NCI-H748 (cell line): ENCODE data around the gene CNFN.

Source experiments
- DNase-seq: peaks from one replicate; lab custom pipeline; 2025; ENCODE audit not compliant: unreplicated experiment; lab: John Stamatoyannopoulos, UW

Gene CNFN

GRCh38 chr19:42410371-42410770 lies 20.3 kb upstream of the CNFN start:
- DNase-seq = no peak

DNA sequence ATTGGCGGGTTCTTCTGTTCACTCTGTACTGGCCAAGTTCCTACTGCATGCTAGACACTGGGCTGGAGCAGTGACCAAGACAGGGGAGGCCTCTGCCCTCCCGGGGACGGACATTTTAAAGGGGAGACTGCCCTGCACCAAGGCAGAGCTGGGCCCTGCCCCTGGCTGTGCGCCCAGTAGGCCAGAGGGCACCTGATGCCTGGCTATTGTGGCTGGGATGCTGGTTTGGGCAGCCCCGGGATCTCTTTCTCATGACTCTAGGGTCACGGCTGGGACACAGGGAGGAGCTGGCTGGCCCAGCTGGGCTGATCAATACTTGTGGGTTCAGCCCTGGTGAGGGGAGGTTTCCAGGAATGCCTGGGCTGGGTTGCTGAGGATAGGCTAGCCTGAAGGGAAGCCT lies 19.4 kb upstream of the CNFN start:
- no peak for DNase-seq

GRCh38 chr19:42407816-42408175 lies 17.7 kb upstream of the CNFN start:
- DNase-seq = no peak

DNA sequence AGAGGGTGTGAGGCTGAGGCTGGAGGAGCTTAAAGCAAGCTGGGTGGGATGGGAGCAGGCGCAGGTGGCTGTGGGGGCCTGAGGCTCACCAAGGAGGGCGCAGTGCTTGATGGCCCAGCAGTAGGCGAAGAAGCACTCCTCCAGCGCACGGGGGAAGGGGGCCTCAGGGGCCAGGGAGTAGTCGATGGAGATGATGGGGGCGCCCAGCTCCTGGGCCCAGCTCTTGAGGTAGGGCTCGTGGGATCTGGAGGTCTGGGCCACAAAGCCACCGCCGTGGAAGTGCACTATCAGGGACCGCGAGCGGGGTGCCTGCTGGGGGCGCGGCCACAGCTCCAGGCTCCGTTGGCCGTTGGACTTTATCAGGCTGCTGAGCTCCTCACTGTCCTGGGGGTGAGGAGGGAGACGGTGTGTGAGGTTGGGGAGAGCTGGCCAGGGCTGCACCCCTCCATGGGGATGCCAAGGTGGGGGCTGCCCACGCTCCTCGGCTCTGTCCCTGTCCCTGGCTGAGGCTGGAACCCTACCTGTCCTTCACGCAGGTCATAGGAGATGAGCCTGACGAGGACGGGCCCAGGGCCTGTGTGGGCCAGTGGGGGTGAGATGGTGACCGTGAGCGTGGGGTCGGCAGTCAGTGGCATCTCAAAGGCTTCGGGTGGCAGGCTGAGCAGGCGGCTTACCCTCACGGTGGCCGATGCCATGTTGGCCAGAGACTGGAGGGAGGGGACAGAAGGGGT lies 17.2 kb upstream of the CNFN start:
- DNase-seq = no peak

DNA sequence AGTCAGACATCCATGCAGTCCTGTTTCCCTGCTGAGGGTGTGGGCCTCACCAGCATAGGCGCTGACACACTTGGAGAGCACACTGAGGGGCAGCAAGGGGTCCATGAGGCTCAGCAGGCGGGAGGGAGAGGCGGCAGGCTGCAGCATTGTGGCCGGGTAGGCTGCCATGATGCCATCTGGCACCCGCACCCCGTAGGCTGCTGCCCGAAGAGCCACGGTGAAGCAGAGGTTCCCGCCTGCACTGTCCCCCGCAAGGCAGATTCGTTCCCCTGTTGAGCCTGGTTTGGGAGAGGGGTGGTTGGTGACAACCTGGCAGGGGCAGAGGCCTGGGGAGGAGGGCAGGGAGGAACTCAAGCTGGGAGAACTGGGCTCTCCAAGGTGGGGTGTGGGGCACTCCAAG lies 16.0 kb upstream of the CNFN start:
- DNase-seq = no peak

DNA sequence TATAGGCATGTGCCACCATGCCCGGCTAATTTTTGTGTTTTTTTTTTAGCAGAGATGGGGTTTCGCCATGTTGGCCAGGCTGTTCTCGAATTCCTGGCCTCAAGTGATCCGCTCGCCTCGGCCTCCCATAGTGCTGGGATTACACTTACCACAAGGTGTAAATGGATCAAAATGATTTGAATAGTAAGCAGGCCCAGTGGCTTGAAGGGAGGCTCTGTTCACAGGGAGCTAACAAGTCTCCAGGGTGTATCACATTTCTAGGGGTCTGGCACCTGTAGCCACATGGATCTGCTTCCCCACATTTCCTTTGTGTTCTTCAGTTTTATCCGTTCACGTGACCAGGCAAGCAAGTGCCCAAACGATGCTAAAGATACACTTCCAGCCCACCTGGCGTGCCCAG lies 13.5 kb upstream of the CNFN start:
- DNase-seq = no peak

GRCh38 chr19:42402376-42403116 lies 12.4 kb upstream of the CNFN start:
- DNase-seq = peak; percentile 46

DNA sequence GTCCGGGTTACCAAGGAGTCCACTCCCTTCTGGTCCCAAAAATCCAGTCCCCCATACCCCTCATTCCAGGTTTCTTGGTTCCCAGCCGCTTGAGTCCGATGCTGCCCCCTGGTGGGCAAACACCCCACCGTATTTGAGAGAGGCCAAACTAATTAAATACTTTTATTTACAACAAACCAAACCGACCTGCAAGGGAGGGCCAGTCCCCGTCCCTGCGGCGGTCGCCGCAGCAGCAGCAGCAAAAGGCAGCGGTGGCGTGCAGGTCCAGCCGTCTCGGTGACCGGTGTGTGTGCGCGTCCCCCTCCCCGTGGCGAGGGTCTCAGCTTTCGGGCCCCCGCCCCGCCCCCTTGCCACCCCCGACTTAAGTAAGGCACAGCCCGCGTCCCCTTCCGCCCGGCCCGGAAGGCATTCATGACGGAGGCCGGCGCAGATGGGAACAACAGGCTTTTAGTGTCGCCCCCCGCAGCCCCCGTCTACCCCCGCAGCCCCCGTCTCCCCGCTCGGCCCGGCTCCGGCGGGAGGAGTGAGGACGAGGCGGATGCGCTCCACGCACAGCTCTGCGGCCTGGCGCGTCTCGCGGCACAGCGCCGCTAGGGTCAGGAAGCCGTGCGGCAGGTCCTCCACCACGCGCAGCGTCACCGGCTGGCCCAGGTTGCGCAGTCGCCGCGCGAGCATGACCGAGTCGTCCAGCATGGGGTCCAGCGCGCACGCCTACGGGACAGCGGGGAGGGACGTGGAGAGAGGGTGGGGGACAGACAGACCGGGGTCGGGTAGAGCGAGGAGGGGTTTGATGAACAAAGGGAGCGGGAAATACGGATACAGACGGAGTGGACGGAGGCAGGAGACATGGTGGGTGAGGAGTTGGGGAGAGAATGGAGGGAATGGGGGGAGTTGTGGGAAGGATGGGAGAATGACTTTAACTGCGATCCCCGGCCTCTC lies 11.5 kb upstream of the CNFN start:
- peak; percentile 87 for DNase-seq

DNA sequence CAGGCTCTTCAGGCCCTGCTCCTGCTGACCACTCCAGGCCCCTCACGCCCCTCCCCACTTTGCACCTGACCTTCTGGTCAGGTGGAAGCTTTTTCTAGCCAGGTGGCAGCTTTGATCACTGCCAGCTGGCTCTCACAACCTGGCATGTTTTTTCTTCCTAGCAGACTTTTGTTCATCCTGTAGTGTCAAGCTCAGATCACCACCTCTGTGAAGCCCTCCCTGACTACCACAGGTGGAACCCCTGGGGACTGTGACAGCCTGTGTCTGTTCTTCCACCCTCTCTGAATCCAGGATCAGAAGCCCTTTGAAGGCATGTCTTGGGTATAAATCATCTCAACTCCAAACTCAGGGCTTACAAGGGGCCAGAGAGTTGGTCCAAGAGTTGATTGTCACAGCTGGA lies 10.3 kb upstream of the CNFN start:
- no peak for DNase-seq

DNA sequence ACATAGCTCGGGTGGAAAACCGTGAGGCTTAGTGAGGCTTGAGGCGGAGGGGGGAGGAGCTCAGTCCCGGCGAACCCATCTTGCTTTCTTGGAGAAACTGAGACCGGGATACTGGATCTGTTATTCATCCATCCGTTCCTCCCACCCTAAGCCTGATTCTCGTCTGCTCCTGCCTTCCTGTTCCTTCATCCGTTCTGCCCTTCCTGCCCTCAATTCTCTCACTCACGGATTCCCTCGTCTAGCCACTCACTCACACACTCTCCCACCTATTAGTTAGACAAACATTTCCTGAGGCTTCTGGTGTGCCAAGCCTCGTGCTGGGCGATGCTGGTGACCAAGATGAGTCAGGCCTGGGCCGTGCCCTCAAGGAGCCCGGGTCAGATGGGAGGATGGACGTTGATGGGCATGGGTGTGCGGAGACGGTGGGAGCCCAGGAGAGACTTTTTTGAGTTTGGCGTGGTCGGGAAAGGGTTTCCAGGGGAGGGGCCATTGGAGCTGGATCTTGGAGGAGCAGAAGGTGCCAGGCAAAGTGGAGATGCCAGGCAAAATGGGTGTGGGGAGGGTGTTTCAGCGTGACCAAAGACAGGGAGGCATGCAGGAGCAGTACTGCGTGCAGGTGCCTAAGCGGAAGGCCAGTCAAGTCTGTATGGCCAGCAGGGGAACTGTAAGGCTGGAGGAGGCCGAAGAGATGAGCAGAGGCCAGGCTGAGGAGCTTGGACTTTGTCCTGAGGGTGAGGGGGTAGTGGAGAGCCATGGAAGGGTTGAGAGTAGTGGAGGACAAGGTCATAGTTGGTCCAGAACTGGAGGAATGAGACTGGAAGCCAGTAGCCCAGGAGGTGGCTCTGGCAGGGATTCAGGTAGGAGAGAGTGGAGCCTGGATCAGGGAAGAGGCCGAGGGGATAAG lies 7.4 kb upstream of the CNFN start:
- no peak for DNase-seq

GRCh38 chr19:42396381-42397262 lies 6.5 kb upstream of the CNFN start:
- peak; percentile 100 for DNase-seq

- DNase-seq = no peak
Measured at GRCh38 chr19:42394751-42395150, 4.7 kb upstream of the CNFN start.

DNA sequence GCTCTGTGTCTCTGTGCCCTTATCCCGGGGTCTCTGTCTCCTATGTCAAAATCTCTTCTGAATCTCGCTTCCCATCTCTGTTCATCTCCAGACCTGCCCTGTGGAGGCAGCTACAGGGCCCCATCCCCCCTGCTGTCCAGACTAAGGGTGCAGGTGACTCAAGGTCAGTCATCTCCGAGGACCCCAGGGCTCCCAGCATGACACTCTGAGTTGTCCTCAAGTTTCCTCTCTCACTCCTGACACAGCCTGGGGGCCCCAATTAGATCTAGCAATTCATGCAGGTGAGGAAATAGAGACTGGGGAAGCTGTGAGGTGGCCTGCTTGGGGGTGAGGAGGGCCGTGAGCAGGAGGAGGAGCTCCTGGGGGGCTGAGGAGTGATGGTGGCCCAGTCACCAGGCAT lies 2.1 kb upstream of the CNFN start:
- no peak for DNase-seq

DNA sequence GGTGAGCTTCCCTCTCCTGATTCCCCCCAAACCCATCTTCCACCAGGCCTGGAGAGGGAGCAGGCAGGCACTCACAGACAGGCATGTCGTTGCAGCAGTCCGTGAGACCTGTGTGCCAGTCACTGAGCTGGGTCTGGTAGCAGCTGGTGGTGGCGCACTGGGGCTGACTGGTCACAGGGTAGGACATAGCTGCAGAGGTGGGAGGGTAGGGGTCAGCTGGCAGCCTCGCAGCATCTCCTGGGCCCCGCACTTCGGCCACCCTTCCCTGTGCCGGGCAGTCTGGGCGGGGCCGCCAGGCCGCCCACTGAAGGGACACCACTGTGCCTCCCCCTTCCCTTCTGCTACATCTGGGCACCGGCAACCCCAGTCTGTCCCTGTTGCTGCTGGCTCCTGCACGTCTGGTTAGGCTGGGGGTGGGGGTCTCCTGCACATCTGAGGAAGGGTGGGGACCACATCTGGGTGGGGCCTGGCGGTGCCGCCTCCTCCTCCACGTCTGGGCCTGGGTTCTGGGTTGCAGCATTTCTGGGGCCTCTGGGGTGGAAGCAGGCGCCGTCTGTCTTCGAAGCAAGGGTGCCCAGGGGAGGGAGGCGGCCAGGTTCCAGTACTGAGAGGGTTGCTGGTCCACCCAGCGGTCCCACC lies 1.1 kb downstream of the CNFN start:
- no peak for DNase-seq

- DNase-seq = peak; percentile 91
Measured at GRCh38 chr19:42386974-42387707, 3.0 kb downstream of the CNFN start.

DNA sequence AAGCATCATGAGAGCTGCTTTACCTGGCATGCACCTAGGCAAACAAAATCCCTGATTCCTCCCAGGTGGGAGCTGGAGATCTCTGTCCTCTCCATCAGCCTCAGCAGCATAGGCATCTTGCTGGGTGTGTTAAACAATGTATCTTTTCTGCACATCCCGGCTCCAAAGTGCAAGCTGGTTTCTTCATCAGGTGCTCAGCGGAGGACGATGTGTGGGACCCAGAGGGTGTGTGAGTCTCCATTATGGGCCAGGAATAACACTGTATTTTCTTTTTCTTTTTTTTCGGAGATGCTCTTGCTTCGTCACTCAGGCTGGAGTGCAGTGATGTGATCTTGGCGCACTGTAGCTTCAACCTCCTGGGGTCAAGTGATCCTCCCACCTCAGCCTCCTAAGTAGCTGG lies 9.9 kb downstream of the CNFN start:
- no peak for DNase-seq

- no peak for DNase-seq
Measured at GRCh38 chr19:42378225-42379215, 11.6 kb downstream of the CNFN start.
